Kidney (tissue), 14 donors: ENCODE measurements around the gene TELO2. TPM values are rescaled to one million over a fixed set of nuclear protein-coding genes. Genes with fewer than 3 reads are reported as not detected.
A peak's percentile ranks its signal among the peaks of the same experiment; 100 is the strongest.

Experiments
- DNase-seq, 5 donors: peaks; one replicate each; pipeline ENCODE4 v3.0.0-alpha.2; 2013 to 2020
- FAIRE-seq: peaks from 2 replicates; lab custom pipeline; 2012; peaks lifted over from hg19 to GRCh38; lab: Jason Lieb, UNC
- H3K27ac ChIP-seq, 2 donors: one replicate each; pipeline ENCODE4 v1.7.0; 2013; ENCODE audit warnings: low read depth in 2 of 2, low read length in 2 of 2, inconsistent platforms in 1 of 2
- H3K27me3 ChIP-seq: one replicate; pipeline ENCODE4 v1.7.1; 2013; ENCODE audit warnings: low read length, inconsistent platforms; ENCODE audit not compliant: control insufficient read depth, insufficient read depth
- H3K36me3 ChIP-seq, 3 donors: one replicate each; pipeline versions ENCODE4 v1.7.0 to v1.7.1; 2013; ENCODE audit warnings: low read length in 3 of 3, control low read depth in 1 of 3, inconsistent platforms in 1 of 3; ENCODE audit not compliant: insufficient read depth in 3 of 3, control insufficient read depth in 2 of 3
- H3K4me1 ChIP-seq, 3 donors: one replicate each; pipeline versions ENCODE4 v1.7.0 to v1.7.1; 2013; ENCODE audit warnings: low read length in 3 of 3, inconsistent platforms in 1 of 3, low read depth in 1 of 3; ENCODE audit not compliant: control insufficient read depth in 2 of 3, insufficient read depth in 2 of 3
- H3K4me3 ChIP-seq, 3 donors: one replicate each; pipeline versions ENCODE4 v1.7.0 to v1.8.1; 2013; ENCODE audit warnings: low read length in 3 of 3, control low read depth in 1 of 3, inconsistent platforms in 1 of 3
- H3K9ac ChIP-seq, 3 donors: one replicate each; pipeline versions ENCODE4 v1.7.0 to v1.7.1; 2013; ENCODE audit warnings: low read length in 3 of 3, control low read depth in 1 of 3, inconsistent platforms in 1 of 3
- H3K9me3 ChIP-seq, 3 donors: one replicate each; pipeline versions ENCODE4 v1.7.0 to v1.7.1; 2013; ENCODE audit warnings: low read length in 3 of 3, control low read depth in 1 of 3, inconsistent platforms in 1 of 3; ENCODE audit not compliant: control insufficient read depth in 2 of 3, insufficient read depth in 1 of 3
- CTCF ChIP-seq: IDR thresholded peaks from 3 replicates; pipeline ENCODE4 v1.5.1; 2012; ENCODE audit warnings: mild to moderate bottlenecking, moderate library complexity, borderline replicate concordance; ENCODE audit not compliant: insufficient read depth; ENCODE audit errors: extremely low read depth
- intact Hi-C: fragments of 100-400 bp; cut with DNase I; formaldehyde crosslinking; loops from one replicate; pipeline ENCODE4 v1.11.1; 2022
- polyA plus RNA-seq: library from polyadenylated mRNA; stranded (reverse); fragments of 350-450 nt; fragmentation: Illumina TruSeq; extraction: RNeasy Lipid Tissue Mini Kit (QIAGEN cat#74804); gene quantifications from one replicate; pipeline ENCODE4 v1.2.3, GENCODE V29; 2014; ENCODE audit warnings: low read depth, low replicate concordance; ENCODE audit not compliant: insufficient read depth
- total RNA-seq: library from RNA; stranded (reverse); fragmentation: NEBNext Ultra II Directional; extraction: Animal tissue kit (Norgen Biotek cat#: 25700); gene quantifications from one replicate; pipeline ENCODE4 v1.2.1, GENCODE V29; 2021
- donor health status: control.
- donor health status: control.
- donor health status: control.
- donor health status: control.
- donor health status: control.
- donor health status: DM: yes; HTN: yes; CAD: no.
- donor health status: Normal renal cell carcinoma (clear cell type).

Gene TELO2
- total and polyA plus RNA-seq, 2 donors from 2014 or later: 27.7 to 37.4 TPM

- no peak for TF ChIP-seq CTCF
- DNase-seq (peak in 2 of 5 donors; percentile 68 to 83), FAIRE-seq (no peak)
- H3K9ac ChIP-seq: peak overlapping the region in 2 of 3 donors; percentile 30 to 40
- H3K9me3 ChIP-seq: no peaks in the 10 kb centered on the region
- intact Hi-C loops: no loop called here
- H3K27ac ChIP-seq: peak overlapping the region; percentile 70 to 78
- peaks cover 0 to 19% (median 0%) of the 10 kb centered on the region in 3 donors for H3K36me3 ChIP-seq
- H3K27me3 ChIP-seq: no peaks in the 10 kb centered on the region
- peak overlapping the region; percentile 58 to 81 (median 75) for H3K4me3 ChIP-seq
- peaks cover 0 to 27% (median 0%) of the 10 kb centered on the region in 3 donors for H3K4me1 ChIP-seq
Measured at GRCh38 chr16:1534021-1535020, 41.2 kb downstream of the TELO2 start.

GRCh38 chr16:1535391-1536291 is 42.5 kb downstream of the TELO2 start:
- intact Hi-C loops: no loop called here
- peak in 2 of 5 donors; percentile 51 to 78 for DNase-seq
- TF ChIP-seq CTCF: no peak

GRCh38 chr16:1536601-1537000 is 43.4 kb downstream of the TELO2 start:
- DNase-seq: peak in 1 of 5 donors; percentile 60
- Histone ChIP-seq H3K27me3 (no peaks in the 10 kb centered on the region), H3K9me3 (no peaks in the 10 kb centered on the region), H3K9ac (no peak overlapping the region), H3K27ac (peak overlapping the region in 1 of 2 donors; percentile 43), H3K36me3 (peaks cover 0 to 21% (median 0%) of the 10 kb centered on the region in 3 donors), H3K4me1 (peaks cover 0 to 26% (median 0%) of the 10 kb centered on the region in 3 donors), H3K4me3 (peak overlapping the region in 2 of 3 donors; percentile 75 to 81)
- no peak for FAIRE-seq
- intact Hi-C loops: no loop called here
- TF ChIP-seq CTCF: no peak

More at GRCh38 chr16:1535391-1536291, 42.5 kb downstream of the TELO2 start:
- H3K9ac ChIP-seq: peak overlapping the region in 2 of 3 donors; percentile 30 to 40
- peaks cover 0 to 27% (median 0%) of the 10 kb centered on the region in 3 donors for H3K4me1 ChIP-seq
- no peak for FAIRE-seq
- peak overlapping the region; percentile 9 to 28 for H3K27ac ChIP-seq
- no peaks in the 10 kb centered on the region for H3K27me3 ChIP-seq
- H3K36me3 ChIP-seq: peaks cover 0 to 21% (median 0%) of the 10 kb centered on the region in 3 donors
- peak overlapping the region; percentile 58 to 81 (median 75) for H3K4me3 ChIP-seq
- H3K9me3 ChIP-seq: no peaks in the 10 kb centered on the region
